ENCODE measurements around the gene THAP12.

GRCh38 chr11:76408171-76408965 is 27.4 kb upstream of the THAP12 start:
- TF ChIP-seq EZH2 (IDR thresholded peaks at IDR 0.05; ENCODE audit: insufficient read depth, poor library complexity, severe bottlenecking): no peak
- no peak for TF ChIP-seq EZH2phosphoT487 (IDR thresholded peaks at IDR 0.05; ENCODE audit: insufficient read depth, low read depth)

All from GM23248 (cell line).